Endothelial cell of umbilical vein (primary cell): ENCODE results near the gene DDRGK1. TPM values are rescaled to one million over a fixed set of nuclear protein-coding genes. Genes with fewer than 3 reads are reported as not detected.

ENCODE experiments used
- BruUV-seq: library from RNA; stranded (reverse); fragments of 400-500 nt; replicated peaks from 2 replicates; lab custom pipeline; 2021; lab: Mats Ljungman, UMichigan
- CTCF ChIA-PET: fragments of 300-600, 350-600 bp; sonication (Branson Sonifier 250); formaldehyde crosslinking; loops from one replicate; lab custom pipeline; 2021; ENCODE audit warnings: antibody characterized with exemption, inconsistent platforms; lab: Charles Lee
- POLR2A ChIA-PET: fragments of 300-600, 350-600 bp; sonication (Branson Sonifier 250); formaldehyde crosslinking; loops from one replicate; lab custom pipeline; 2021; ENCODE audit warnings: antibody characterized with exemption, inconsistent platforms; lab: Charles Lee
- DNase-seq: peaks from one replicate; pipeline ENCODE4 v3.0.0-alpha.2; 2011; ENCODE audit warnings: low read depth, low spot score
- FAIRE-seq: peaks from 2 replicates; lab custom pipeline; 2011; peaks lifted over from hg19 to GRCh38; lab: Jason Lieb, UNC
- H2AFZ ChIP-seq: 2 replicates; pipeline ENCODE4 v1.6.0; 2012; ENCODE audit warnings: low read depth, low read length, control low read depth, inconsistent platforms
- H3K27ac ChIP-seq: 2 replicates; pipeline ENCODE4 v1.5.1; 2011; ENCODE audit warnings: low read depth, mild to moderate bottlenecking, control low read depth, low read length, moderate library complexity; ENCODE audit not compliant: insufficient read depth
- H3K27me3 ChIP-seq, 2 experiments: 2 replicates each; pipeline versions ENCODE4 v1.6.0 to v1.6.1; 2011; ENCODE audit warnings: low read length in 2 of 2, mixed read lengths in 1 of 2; ENCODE audit not compliant: control insufficient read depth in 2 of 2, insufficient read depth in 2 of 2
- H3K36me3 ChIP-seq, 2 experiments: 2 replicates in 1 of 2; 3 replicates in 1 of 2; pipeline ENCODE4 v1.5.1; 2011; ENCODE audit warnings: low read length in 2 of 2, mild to moderate bottlenecking in 1 of 2, moderate library complexity in 1 of 2; ENCODE audit not compliant: control insufficient read depth in 2 of 2, insufficient read depth in 2 of 2; ENCODE audit errors: extremely low read depth in 1 of 2
- H3K4me1 ChIP-seq: 3 replicates; pipeline ENCODE4 v1.5.1; 2011; ENCODE audit warnings: mild to moderate bottlenecking, low read length; ENCODE audit not compliant: control insufficient read depth, insufficient read depth; ENCODE audit errors: extremely low read depth
- H3K4me2 ChIP-seq: 2 replicates; pipeline ENCODE4 v1.6.1; 2011; ENCODE audit warnings: low read length, control low read depth, mixed read lengths; ENCODE audit not compliant: insufficient read depth
- H3K4me3 ChIP-seq, 3 experiments: fragments of 200-600 bp in 1 of 3; sonication (generic), shearing (Covaris generic) in 1 of 3; replicated peaks in 1 of 3; 2 replicates each; pipeline ENCODE4 v1.5.1; 2011 to 2016; ENCODE audit warnings: control low read depth in 3 of 3, low read length in 3 of 3, mild to moderate bottlenecking in 2 of 3, inconsistent platforms in 1 of 3, low read depth in 1 of 3, moderate library complexity in 1 of 3; ENCODE audit not compliant: insufficient read depth in 1 of 3
- H3K79me2 ChIP-seq: 2 replicates; pipeline ENCODE4 v1.6.0; 2012; ENCODE audit warnings: low read length, inconsistent platforms; ENCODE audit not compliant: control insufficient read depth, insufficient read depth
- H3K9ac ChIP-seq: replicated peaks from 2 replicates; pipeline ENCODE3; 2011; ENCODE audit warnings: low read length, control low read depth; ENCODE audit not compliant: insufficient read depth; ENCODE audit errors: extremely low read depth
- H3K9me1 ChIP-seq: replicated peaks from 3 replicates; pipeline ENCODE4 v1.6.0; 2011; ENCODE audit warnings: mild to moderate bottlenecking, low read length; ENCODE audit not compliant: control insufficient read depth, insufficient read depth; ENCODE audit errors: extremely low read depth
- H3K9me3 ChIP-seq: replicated peaks from 2 replicates; pipeline ENCODE4 v1.5.1; 2012; ENCODE audit warnings: low read length, inconsistent platforms; ENCODE audit not compliant: control insufficient read depth, insufficient read depth
- H4K20me1 ChIP-seq: replicated peaks from 2 replicates; pipeline ENCODE3; 2011; ENCODE audit warnings: mild to moderate bottlenecking, low read length; ENCODE audit not compliant: control insufficient read depth, insufficient read depth; ENCODE audit errors: extremely low read depth
- GATA2 ChIP-seq: IDR thresholded peaks from 2 replicates; pipeline ENCODE4 v1.7.0; 2011; ENCODE audit warnings: low read depth, mild to moderate bottlenecking, moderate library complexity, mixed read lengths, low read length; ENCODE audit not compliant: insufficient read length, insufficient read depth
- JUN ChIP-seq: IDR thresholded peaks from 2 replicates; pipeline ENCODE4 v1.6.1; 2011; ENCODE audit warnings: borderline replicate concordance, low read depth; ENCODE audit not compliant: insufficient read length, insufficient read depth
- MAX ChIP-seq: IDR thresholded peaks from 2 replicates; pipeline ENCODE4 v1.6.1; 2011; ENCODE audit not compliant: insufficient read depth, insufficient read length
- MYC ChIP-seq: IDR thresholded peaks from one replicate; pipeline ENCODE4 v1.6.1; 2011; ENCODE audit warnings: mild to moderate bottlenecking, low read depth, low read length
- POLR2A ChIP-seq: IDR thresholded peaks from 2 replicates; pipeline ENCODE4 v1.6.1; 2012; ENCODE audit warnings: low read depth, mild to moderate bottlenecking, control low read depth, low read length
- POLR2AphosphoS5 ChIP-seq: IDR thresholded peaks from 2 replicates; pipeline ENCODE4 v1.6.1; 2012; ENCODE audit warnings: low read depth, mild to moderate bottlenecking, control low read depth, low read length, moderate library complexity; ENCODE audit not compliant: insufficient read depth
- dilution Hi-C: fragments of 300-500 bp; cut with MboI; formaldehyde crosslinking; loops from one replicate; pipeline ENCODE4 v1.15.0; 2019; ENCODE audit warnings: low sequenced_read_pairs; ENCODE audit not compliant: extremely low pct_ligation_motif_present
- intact Hi-C: fragments of 100-400 bp; cut with micrococcal nuclease; formaldehyde crosslinking; loops from one replicate; pipeline ENCODE4 v1.10.0; 2022
- polyA plus RNA-seq, 4 experiments: library from polyadenylated mRNA; depleted of rRNA in 3 of 4; stranded (reverse) in 3 of 4; unstranded in 1 of 4; fragments of >200 nt; gene quantifications; 2 replicates each; pipeline versions ENCODE4 v1.2.1 to v1.2.3, GENCODE V29; 2011 to 2012; ENCODE audit warnings: missing spikeins in 1 of 4
- total RNA-seq: library from RNA; stranded (reverse); gene quantifications from 2 replicates; pipeline ENCODE4 v1.2.3, GENCODE V29; 2021

Gene DDRGK1
- total and polyA plus RNA-seq, 2 donors (not counting 3 experiments of a cell fraction or from before 2014, with no cell fraction given): 48.5 to 54.0 TPM

GRCh38 chr20:3209946-3210317, 5.5 kb upstream of the DDRGK1 start:
- no TSS peak for BruUV-seq
- H3K9ac ChIP-seq: peak overlapping the region; percentile 70
- H3K27me3 ChIP-seq: no peaks in the 10 kb centered on the region
- FAIRE-seq (peak; percentile 75), DNase-seq (peak; percentile 33)
- peaks cover 14% of the 10 kb centered on the region for H3K4me1 ChIP-seq
- ChIA-PET POLR2A (no interaction called here), CTCF (interaction anchor here (1.0 to 1.7 kb wide), 5 partner anchors 9 to 107 kb away, joined by 3 to 5 read pairs (median 3); partner anchors contain the start of gene SLC4A11)
- H3K9me3 ChIP-seq: no peaks in the 10 kb centered on the region
- H3K36me3 ChIP-seq: peaks cover 0 to 3% of the 10 kb centered on the region in 2 experiments
- H4K20me1 ChIP-seq: no peaks in the 10 kb centered on the region
- H3K9me1 ChIP-seq: no peaks in the 10 kb centered on the region
- H3K4me3 ChIP-seq: peak overlapping the region; percentile 67 to 75 (median 68)
- peak overlapping the region; percentile 87 for H2AFZ ChIP-seq
- dilution Hi-C loops: no loop called here
- intact Hi-C loops: loop anchor here (10.0 kb wide), 1 partner anchor 265 kb away; the partner anchor contains the start of gene ATRN
- H3K27ac ChIP-seq: peak overlapping the region; percentile 34
- H3K4me2 ChIP-seq: peak overlapping the region; percentile 89
- no peak for TF ChIP-seq GATA2
- no peak for TF ChIP-seq MYC
- peaks cover 24% of the 10 kb centered on the region for H3K79me2 ChIP-seq

- intact Hi-C loops (no loop called here), dilution Hi-C loops (no loop called here)
- H3K79me2 ChIP-seq: peaks cover 24% of the 10 kb centered on the region
- H3K27ac ChIP-seq: peak within 1 kb of the TSS; percentile 34
- no peaks in the 10 kb centered on the region for H4K20me1 ChIP-seq
- FAIRE-seq (peak; percentile 43), DNase-seq (peak; percentile 40)
- TF ChIP-seq MYC: peak; percentile 93
- peak; percentile 34 for TF ChIP-seq POLR2A
- no peak for TF ChIP-seq GATA2
- TF ChIP-seq JUN: no peak
- TF ChIP-seq MAX: peak; percentile 67
- peak; percentile 51 for TF ChIP-seq POLR2AphosphoS5
- BruUV-seq: no TSS peak
- H3K4me3 ChIP-seq: peak within 1 kb of the TSS; percentile 67 to 75 (median 68)
- H3K9me1 ChIP-seq: no peaks in the 10 kb centered on the region
- peaks cover 0 to 2% of the 10 kb centered on the region in 2 experiments for H3K36me3 ChIP-seq
- H2AFZ ChIP-seq: peak within 1 kb of the TSS; percentile 87
- H3K4me1 ChIP-seq: peaks cover 14% of the 10 kb centered on the region
- H3K4me2 ChIP-seq: peak within 1 kb of the TSS; percentile 89
- peak within 1 kb of the TSS; percentile 70 for H3K9ac ChIP-seq
- no peaks in the 10 kb centered on the region for H3K9me3 ChIP-seq
- no peaks in the 10 kb centered on the region for H3K27me3 ChIP-seq
- ChIA-PET CTCF (interaction anchor here (1.0 to 1.7 kb wide), 5 partner anchors 9 to 107 kb away, joined by 3 to 5 read pairs (median 3); partner anchors contain the start of gene SLC4A11), POLR2A (no interaction called here)
Observed at GRCh38 chr20:3209257-3209945, 4.9 kb upstream of the DDRGK1 start, which contains the start of gene ITPA. Gene ITPA (plus strand): TSS chr20:3209498. CDS start chr20:3209552, 54 bp downstream.
